Globus pallidus (tissue), 1 donor: ENCODE data around the gene CELA2A.
"Not testable (repeated sequence)": the region's sequence is repeated elsewhere in the genome, so short reads cannot be mapped to it uniquely, and the experiment has no call there.

Source experiments
- DNase-seq: peaks from one replicate; pipeline ENCODE4 v3.0.0-alpha.2; 2015; ENCODE audit warnings: low spot score

Gene CELA2A

GRCh38 chr1:15424981-15425380, 31.6 kb upstream of the CELA2A start:
- DNase-seq: no peak

- DNase-seq: no peak
Observed at GRCh38 chr1:15425521-15425920, 31.0 kb upstream of the CELA2A start.

GRCh38 chr1:15425958-15426357, 30.6 kb upstream of the CELA2A start:
- DNase-seq: no peak

- DNase-seq: no peak
Observed at GRCh38 chr1:15426492-15427279, 29.8 kb upstream of the CELA2A start.

GRCh38 chr1:15427280-15427666, 29.3 kb upstream of the CELA2A start:
- no peak for DNase-seq

GRCh38 chr1:15428252-15428651, 28.3 kb upstream of the CELA2A start:
- not testable (repeated sequence) for DNase-seq

- no peak for DNase-seq
Observed at GRCh38 chr1:15428815-15429435, 27.6 kb upstream of the CELA2A start.

- DNase-seq: no peak
Observed at GRCh38 chr1:15429701-15430149, 26.8 kb upstream of the CELA2A start.

GRCh38 chr1:15430787-15431570, 25.6 kb upstream of the CELA2A start:
- peak; percentile 64 for DNase-seq

GRCh38 chr1:15431571-15431948, 25.0 kb upstream of the CELA2A start:
- no peak for DNase-seq

- no peak for DNase-seq
Observed at GRCh38 chr1:15432324-15432723, 24.2 kb upstream of the CELA2A start.

- DNase-seq: no peak
Observed at GRCh38 chr1:15433471-15433870, 23.1 kb upstream of the CELA2A start.

GRCh38 chr1:15434739-15435138, 21.8 kb upstream of the CELA2A start:
- not testable (repeated sequence) for DNase-seq

- no peak for DNase-seq
Observed at GRCh38 chr1:15435239-15436077, 21.1 kb upstream of the CELA2A start.

GRCh38 chr1:15436881-15437442, 19.6 kb upstream of the CELA2A start:
- no peak for DNase-seq

- no peak for DNase-seq
Observed at GRCh38 chr1:15439325-15439724, 17.2 kb upstream of the CELA2A start.

GRCh38 chr1:15440357-15440756, 16.2 kb upstream of the CELA2A start:
- no peak for DNase-seq

- no peak for DNase-seq
Observed at GRCh38 chr1:15441247-15441646, 15.3 kb upstream of the CELA2A start.

- no peak for DNase-seq
Observed at GRCh38 chr1:15442119-15442518, 14.4 kb upstream of the CELA2A start.

GRCh38 chr1:15442759-15443158, 13.8 kb upstream of the CELA2A start:
- DNase-seq: no peak

GRCh38 chr1:15443281-15443680, 13.3 kb upstream of the CELA2A start:
- no peak for DNase-seq
